Mucosa of rectum (tissue), 2 donors: ENCODE measurements around the gene MFAP3.

Experiments
- H3K27ac ChIP-seq, 2 donors: one replicate each; pipeline ENCODE4 v1.7.0; 2013; ENCODE audit warnings: inconsistent platforms in 2 of 2, low read depth in 2 of 2, low read length in 2 of 2
- H3K27me3 ChIP-seq, 2 donors: one replicate each; pipeline ENCODE4 v1.7.0; 2013; ENCODE audit warnings: low read length in 2 of 2; ENCODE audit not compliant: control insufficient read depth in 2 of 2, insufficient read depth in 2 of 2
- H3K36me3 ChIP-seq, 2 donors: one replicate each; pipeline ENCODE4 v1.7.0; 2013; ENCODE audit warnings: low read length in 2 of 2; ENCODE audit not compliant: control insufficient read depth in 2 of 2, insufficient read depth in 2 of 2
- H3K4me1 ChIP-seq, 2 donors: one replicate each; pipeline ENCODE4 v1.7.0; 2013; ENCODE audit warnings: low read length in 2 of 2, mild to moderate bottlenecking in 1 of 2; ENCODE audit not compliant: control insufficient read depth in 2 of 2, insufficient read depth in 2 of 2
- H3K4me3 ChIP-seq, 2 donors: one replicate each; pipeline ENCODE4 v1.7.0; 2013; ENCODE audit warnings: low read length in 2 of 2
- H3K9ac ChIP-seq, 2 donors: one replicate each; pipeline ENCODE4 v1.7.0; 2013; ENCODE audit warnings: low read length in 2 of 2, low read depth in 1 of 2, mild to moderate bottlenecking in 1 of 2
- H3K9me3 ChIP-seq, 2 donors: one replicate each; pipeline ENCODE4 v1.7.0; 2013; ENCODE audit warnings: low read length in 2 of 2; ENCODE audit not compliant: control insufficient read depth in 2 of 2
- donor health status: healthy.
- donor health status: Normal muscosa, but diverticular disease.

Gene MFAP3

DNA sequence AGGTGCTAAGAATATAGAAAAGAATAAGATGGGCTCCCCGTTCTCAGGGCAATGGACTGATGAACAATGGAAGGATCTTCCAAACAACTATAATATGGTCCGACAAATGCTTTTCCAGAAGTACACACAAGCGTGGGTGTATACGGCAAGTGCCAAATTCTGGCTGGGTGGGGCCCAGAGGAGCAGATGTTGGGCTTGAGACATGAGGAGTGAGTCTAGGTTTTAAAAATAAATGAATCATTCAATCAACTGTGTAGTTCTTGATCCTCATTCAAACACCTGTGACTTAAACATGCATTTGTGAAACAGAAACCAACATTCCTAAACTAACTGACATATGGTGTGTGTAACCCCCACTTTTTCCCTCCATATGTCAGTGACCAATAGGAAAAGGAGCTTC lies 47.9 kb downstream of the MFAP3 start:
- Histone ChIP-seq H3K27ac (no peak overlapping the region), H3K9ac (no peak overlapping the region), H3K4me3 (no peak overlapping the region), H3K4me1 (no peaks in the 10 kb centered on the region), H3K36me3 (no peaks in the 10 kb centered on the region), H3K9me3 (no peaks in the 10 kb centered on the region), H3K27me3 (no peaks in the 10 kb centered on the region)

DNA sequence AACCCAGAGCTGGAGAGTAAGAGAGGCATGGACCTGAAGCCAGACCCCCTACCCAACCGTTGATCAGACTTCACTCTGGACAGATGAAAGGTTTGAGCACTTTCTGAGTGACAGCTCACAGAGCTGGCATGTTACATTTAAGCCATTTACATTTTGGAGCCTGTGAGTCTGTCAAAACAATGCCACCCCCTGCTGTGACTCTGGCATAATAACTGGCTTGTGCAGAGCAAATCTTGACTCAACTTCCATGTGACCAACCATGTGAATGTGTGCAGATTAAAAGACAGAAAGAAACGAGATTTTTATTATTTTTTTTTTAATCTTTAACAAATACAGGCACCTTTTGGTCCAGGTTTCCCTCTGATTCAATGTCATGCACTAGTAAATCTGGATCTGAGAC lies 48.5 kb downstream of the MFAP3 start:
- Histone ChIP-seq H3K4me1 (no peaks in the 10 kb centered on the region), H3K9me3 (no peaks in the 10 kb centered on the region), H3K27me3 (no peaks in the 10 kb centered on the region), H3K4me3 (no peak overlapping the region), H3K27ac (no peak overlapping the region), H3K9ac (no peak overlapping the region), H3K36me3 (no peaks in the 10 kb centered on the region)

DNA sequence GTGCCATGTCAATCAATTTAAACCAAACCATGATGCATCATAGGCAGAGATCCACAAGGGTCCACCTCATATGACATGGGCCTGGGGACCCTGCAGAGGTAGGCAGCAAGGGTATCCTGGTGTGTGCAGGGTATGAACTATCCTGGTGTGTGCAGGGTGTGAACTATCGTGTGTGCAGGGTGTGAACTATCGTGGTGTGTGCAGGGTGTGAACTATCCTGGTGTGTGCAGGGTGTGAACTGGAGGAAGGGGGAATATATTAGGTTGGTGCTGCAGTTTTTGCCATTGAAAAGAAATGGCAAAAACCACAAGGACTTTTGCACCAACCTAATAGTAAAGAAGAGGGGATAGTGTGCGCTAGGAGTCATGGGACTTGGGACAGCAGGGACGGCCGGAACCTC lies 50.0 kb downstream of the MFAP3 start:
- Histone ChIP-seq H3K27ac (no peak overlapping the region), H3K4me3 (no peak overlapping the region), H3K36me3 (no peaks in the 10 kb centered on the region), H3K9ac (no peak overlapping the region), H3K27me3 (no peaks in the 10 kb centered on the region), H3K4me1 (no peaks in the 10 kb centered on the region), H3K9me3 (no peaks in the 10 kb centered on the region)

DNA sequence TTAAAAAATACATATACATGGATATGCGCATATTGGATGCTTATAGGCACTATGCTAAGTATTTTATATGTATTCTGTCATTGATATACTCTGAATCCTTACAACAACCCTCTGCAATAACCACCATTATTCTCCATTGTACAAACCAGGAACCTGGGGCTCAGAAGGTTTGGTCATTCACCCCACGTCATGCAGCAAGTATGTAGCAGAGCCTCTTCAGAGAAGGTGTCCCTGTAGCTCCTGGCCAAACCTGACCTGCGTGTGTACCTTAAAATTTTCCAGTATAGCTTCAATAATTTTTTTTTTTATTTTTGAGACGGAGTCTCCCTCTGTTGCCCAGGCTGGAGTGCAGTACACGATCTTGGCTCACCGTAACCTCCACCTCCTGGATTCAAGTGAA lies 51.9 kb downstream of the MFAP3 start:
- Histone ChIP-seq H3K27me3 (no peaks in the 10 kb centered on the region), H3K4me3 (no peak overlapping the region), H3K27ac (no peak overlapping the region), H3K9ac (no peak overlapping the region), H3K36me3 (no peaks in the 10 kb centered on the region), H3K9me3 (no peaks in the 10 kb centered on the region), H3K4me1 (no peaks in the 10 kb centered on the region)

DNA sequence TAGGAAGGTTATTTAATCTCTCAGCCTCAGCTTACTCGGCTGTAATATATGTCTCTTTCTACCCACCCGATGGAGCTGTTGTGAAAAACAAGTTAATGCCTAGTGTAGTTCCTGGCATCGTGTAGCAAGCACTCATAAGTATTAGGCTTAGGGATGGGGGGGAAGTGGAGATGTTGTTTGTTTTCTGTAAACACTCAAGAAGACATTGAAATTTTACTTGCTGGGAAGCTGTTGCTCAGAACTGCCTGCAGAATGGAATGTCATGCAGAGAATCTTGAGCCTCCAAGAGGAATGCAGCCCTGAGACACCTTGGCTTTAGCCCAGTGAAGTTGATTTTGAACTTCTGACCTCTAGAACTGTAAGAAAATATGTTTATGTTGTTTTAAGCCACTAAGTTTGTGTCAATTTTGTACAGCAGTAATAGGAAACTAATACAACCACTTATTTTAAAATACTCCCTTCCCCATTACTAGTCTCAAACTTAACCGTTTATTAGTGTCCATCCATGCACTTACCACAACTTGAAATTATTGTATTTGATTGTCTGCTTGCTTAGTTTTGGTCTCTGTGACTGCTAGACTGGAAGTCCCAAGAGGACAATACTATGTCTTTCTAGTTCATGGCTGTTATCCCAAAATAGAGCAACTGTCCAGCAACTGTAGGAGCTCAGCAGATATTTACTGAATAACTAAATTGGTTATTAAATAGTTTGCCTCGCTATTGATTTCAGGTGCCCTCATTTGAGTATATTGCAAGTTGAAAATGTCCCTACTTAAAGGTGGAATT lies 53.8 kb downstream of the MFAP3 start:
- Histone ChIP-seq H3K27me3 (no peaks in the 10 kb centered on the region), H3K4me1 (no peaks in the 10 kb centered on the region), H3K9me3 (no peaks in the 10 kb centered on the region), H3K9ac (no peak overlapping the region), H3K4me3 (no peak overlapping the region), H3K36me3 (no peaks in the 10 kb centered on the region), H3K27ac (no peak overlapping the region)

DNA sequence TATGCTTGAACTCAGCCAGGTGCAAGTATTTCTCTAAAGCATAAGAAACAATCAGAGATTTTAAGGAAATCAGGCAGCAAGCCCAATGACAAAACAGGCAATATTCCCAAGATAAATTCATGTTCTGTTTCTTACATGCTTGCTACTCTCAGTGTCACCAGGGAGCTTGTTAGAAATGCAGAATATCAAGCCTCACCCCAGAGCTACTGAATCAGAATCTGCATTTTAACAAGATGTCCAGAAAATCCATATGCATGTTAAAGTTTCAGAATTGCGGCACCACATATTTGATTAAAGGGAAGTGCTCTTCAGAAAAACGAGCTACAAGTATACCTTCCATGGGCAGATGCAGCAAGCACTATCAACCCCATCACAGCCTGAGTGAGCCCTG lies 54.4 kb downstream of the MFAP3 start:
- Histone ChIP-seq H3K9me3 (no peaks in the 10 kb centered on the region), H3K27ac (no peak overlapping the region), H3K27me3 (no peaks in the 10 kb centered on the region), H3K4me1 (no peaks in the 10 kb centered on the region), H3K36me3 (no peaks in the 10 kb centered on the region), H3K4me3 (no peak overlapping the region), H3K9ac (no peak overlapping the region)

DNA sequence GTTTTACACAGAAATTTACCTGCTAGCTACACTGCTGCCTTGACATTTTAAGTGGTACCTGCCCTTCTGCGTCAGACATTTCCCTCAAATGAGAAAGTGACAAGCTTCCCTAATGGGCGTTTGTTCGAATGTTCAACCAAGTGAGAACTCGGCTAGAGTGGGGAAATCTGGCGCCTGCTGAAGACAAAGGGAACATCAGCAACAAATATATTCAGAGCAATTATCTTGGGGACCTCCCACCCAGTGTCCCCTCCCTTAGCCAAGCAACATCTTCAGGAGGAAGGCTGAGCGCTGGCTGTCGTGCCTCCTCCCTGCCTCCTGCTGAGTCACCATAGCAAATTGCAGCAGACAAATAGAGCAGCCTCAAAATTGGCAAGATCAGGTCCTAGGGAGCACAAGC lies 57.1 kb downstream of the MFAP3 start:
- H3K9ac ChIP-seq: no peak overlapping the region
- H3K4me1 ChIP-seq: no peaks in the 10 kb centered on the region
- no peak overlapping the region for H3K27ac ChIP-seq
- H3K4me3 ChIP-seq: no peak overlapping the region
- no peaks in the 10 kb centered on the region for H3K9me3 ChIP-seq
- no peaks in the 10 kb centered on the region for H3K36me3 ChIP-seq
- no peaks in the 10 kb centered on the region for H3K27me3 ChIP-seq

DNA sequence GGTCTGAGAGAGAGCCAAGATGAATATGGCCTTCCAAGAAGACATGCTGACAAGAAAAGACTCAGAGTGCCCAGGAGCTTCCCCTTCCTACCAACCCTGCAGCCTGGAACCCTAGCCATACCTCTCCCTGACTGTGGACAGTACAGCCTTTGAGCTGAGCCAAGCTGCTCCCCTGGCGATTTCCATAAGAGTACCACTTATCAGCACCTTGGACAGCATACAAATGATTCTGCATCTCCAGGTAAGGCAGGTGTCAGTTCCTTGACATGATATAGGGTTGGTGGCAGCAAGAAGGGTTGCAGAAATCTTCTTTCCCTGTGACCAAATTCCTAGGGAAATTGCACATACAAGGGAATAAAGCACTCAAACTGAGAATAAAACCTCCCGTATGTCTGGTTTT lies 58.3 kb downstream of the MFAP3 start:
- H3K9ac ChIP-seq: no peak overlapping the region
- H3K4me3 ChIP-seq: no peak overlapping the region
- H3K27ac ChIP-seq: no peak overlapping the region
- no peaks in the 10 kb centered on the region for H3K36me3 ChIP-seq
- no peaks in the 10 kb centered on the region for H3K4me1 ChIP-seq
- H3K27me3 ChIP-seq: no peaks in the 10 kb centered on the region
- no peaks in the 10 kb centered on the region for H3K9me3 ChIP-seq

DNA sequence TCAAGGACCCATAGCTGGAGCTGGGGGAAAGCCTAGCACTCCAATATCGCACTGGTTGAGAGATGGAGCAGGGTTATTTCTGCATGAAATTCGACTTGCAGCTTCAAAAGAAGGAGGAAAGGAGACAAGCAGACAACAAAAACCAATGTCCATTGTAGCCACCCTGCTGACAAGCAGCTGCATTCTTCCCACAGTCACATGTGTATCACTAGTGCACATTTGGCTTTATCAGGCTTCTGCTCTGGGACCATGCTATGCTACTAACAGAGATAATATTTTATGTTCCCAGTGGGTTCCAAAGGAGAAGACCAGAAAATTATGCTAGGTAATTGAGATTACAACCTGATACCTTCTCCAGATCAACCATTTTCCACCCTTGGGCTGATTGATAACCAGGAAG lies 59.7 kb downstream of the MFAP3 start:
- no peaks in the 10 kb centered on the region for H3K9me3 ChIP-seq

DNA sequence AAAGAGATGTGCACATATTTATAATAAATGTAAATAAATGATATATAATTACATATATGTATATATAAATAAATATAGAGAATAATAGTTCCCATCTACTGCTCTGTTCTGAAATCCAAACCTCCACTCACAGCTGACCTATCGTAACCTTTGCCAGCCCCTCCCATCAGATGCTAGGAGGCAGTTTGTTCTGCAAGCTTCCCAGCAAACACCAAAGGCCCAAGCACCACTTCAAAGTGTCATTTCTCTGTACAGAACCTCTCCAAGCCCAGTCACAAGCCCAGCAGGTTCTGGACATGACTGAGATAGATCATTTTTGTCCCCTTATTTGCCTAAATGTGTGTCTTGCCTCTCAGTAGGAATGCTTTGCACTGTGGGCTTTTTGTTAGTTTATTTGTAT lies 62.4 kb downstream of the MFAP3 start:
- no peaks in the 10 kb centered on the region for H3K9me3 ChIP-seq
- no peaks in the 10 kb centered on the region for H3K36me3 ChIP-seq
- no peak overlapping the region for H3K27ac ChIP-seq
- H3K9ac ChIP-seq: no peak overlapping the region
- no peak overlapping the region for H3K4me3 ChIP-seq
- no peaks in the 10 kb centered on the region for H3K4me1 ChIP-seq
- H3K27me3 ChIP-seq: no peaks in the 10 kb centered on the region

More for the DNA sequence above, 59.7 kb downstream of the MFAP3 start:
- Histone ChIP-seq H3K27ac (no peak overlapping the region), H3K36me3 (no peaks in the 10 kb centered on the region), H3K4me3 (no peak overlapping the region), H3K9ac (no peak overlapping the region), H3K27me3 (no peaks in the 10 kb centered on the region), H3K4me1 (no peaks in the 10 kb centered on the region)

DNA sequence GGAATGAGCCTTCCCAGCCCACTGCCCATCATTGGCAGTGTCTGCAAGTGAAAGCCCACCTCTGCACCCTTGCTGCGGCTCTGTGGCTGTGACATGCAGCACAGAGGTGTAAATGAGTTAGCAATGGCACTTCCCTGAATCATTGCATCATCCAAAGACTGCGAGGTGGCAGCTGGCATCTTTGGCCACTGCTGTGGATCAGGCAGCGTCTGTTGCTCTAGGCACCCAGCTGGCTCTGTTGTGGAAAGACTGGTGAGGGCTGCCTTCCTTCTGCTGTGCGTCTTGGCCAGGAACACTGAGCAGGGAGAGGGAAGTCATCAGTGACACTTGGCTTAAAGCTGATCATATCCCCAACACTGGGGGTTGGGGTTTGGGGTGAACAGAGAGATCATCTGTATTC lies 64.5 kb downstream of the MFAP3 start:
- H3K4me1 ChIP-seq: no peaks in the 10 kb centered on the region
- H3K27ac ChIP-seq: no peak overlapping the region

More for the DNA sequence above, 64.5 kb downstream of the MFAP3 start:
- no peaks in the 10 kb centered on the region for H3K27me3 ChIP-seq
- no peak overlapping the region for H3K9ac ChIP-seq
- H3K9me3 ChIP-seq: no peaks in the 10 kb centered on the region
- no peaks in the 10 kb centered on the region for H3K36me3 ChIP-seq
- H3K4me3 ChIP-seq: no peak overlapping the region
